Fibroblast of lung (primary cell): ENCODE measurements around the gene CYP24A1. TPM values are rescaled to one million over a fixed set of nuclear protein-coding genes. Genes with fewer than 3 reads are reported as not detected.

ENCODE experiments used
- DNase-seq, 2 donors: peaks; one replicate each; pipeline versions ENCODE4 v3.0.0 to v3.0.0-alpha.2; 2010; ENCODE audit warnings: low read depth in 2 of 2
- H2AFZ ChIP-seq: 2 replicates; pipeline ENCODE4 v1.5.1; 2012; ENCODE audit warnings: low read length, control low read depth, inconsistent platforms
- H3K27ac ChIP-seq: 2 replicates; pipeline ENCODE4 v1.5.1; 2011; ENCODE audit warnings: low read length, control low read depth; ENCODE audit not compliant: insufficient read depth
- H3K27me3 ChIP-seq: 2 replicates; pipeline ENCODE4 v1.5.1; 2011; ENCODE audit warnings: mild to moderate bottlenecking, low read length; ENCODE audit not compliant: control insufficient read depth, insufficient read depth
- H3K36me3 ChIP-seq: 2 replicates; pipeline ENCODE4 v1.5.1; 2011; ENCODE audit warnings: low read length; ENCODE audit not compliant: control insufficient read depth, insufficient read depth
- H3K4me1 ChIP-seq: 2 replicates; pipeline ENCODE4 v1.5.1; 2011; ENCODE audit warnings: low read length; ENCODE audit not compliant: control insufficient read depth, insufficient read depth; ENCODE audit errors: extremely low read depth
- H3K4me2 ChIP-seq: 2 replicates; pipeline ENCODE4 v1.5.1; 2011; ENCODE audit warnings: low read length, control low read depth; ENCODE audit not compliant: insufficient read depth; ENCODE audit errors: extremely low read depth
- H3K4me3 ChIP-seq, 4 experiments: fragments of 200-600 bp in 1 of 4; sonication (generic) in 1 of 4; replicated peaks in 1 of 4; 2 replicates each; pipeline ENCODE4 v1.5.1; 2011 to 2016; ENCODE audit warnings: low read length in 4 of 4, low read depth in 3 of 4, mild to moderate bottlenecking in 3 of 4, control low read depth in 2 of 4, inconsistent platforms in 1 of 4, mixed read lengths in 1 of 4; ENCODE audit not compliant: insufficient read depth in 1 of 4; ENCODE audit errors: control extremely low read depth in 1 of 4
- H3K79me2 ChIP-seq: 2 replicates; pipeline ENCODE4 v1.5.1; 2012; ENCODE audit warnings: mild to moderate bottlenecking, low read length, inconsistent platforms; ENCODE audit not compliant: control insufficient read depth, insufficient read depth
- H3K9ac ChIP-seq: 2 replicates; pipeline ENCODE4 v1.5.1; 2011; ENCODE audit warnings: mild to moderate bottlenecking, low read length, control low read depth; ENCODE audit not compliant: insufficient read depth
- H3K9me3 ChIP-seq: 2 replicates; pipeline ENCODE4 v1.5.1; 2012; ENCODE audit warnings: low read depth, low read length; ENCODE audit not compliant: control insufficient read depth, insufficient read depth
- H4K20me1 ChIP-seq: 2 replicates; pipeline ENCODE4 v1.5.1; 2011; ENCODE audit warnings: low read length; ENCODE audit not compliant: control insufficient read depth, insufficient read depth; ENCODE audit errors: extremely low read depth
- CTCF ChIP-seq, 2 donors: IDR thresholded peaks in 1 of 2; conservative IDR thresholded peaks in 1 of 2; 1 replicate in 1 of 2; 2 replicates in 1 of 2; pipeline ENCODE4 v1.5.1; 2011 to 2012; ENCODE audit warnings: low read length in 2 of 2, control low read depth in 1 of 2, inconsistent platforms in 1 of 2, low read depth in 1 of 2, mild to moderate bottlenecking in 1 of 2
- EZH2 ChIP-seq: IDR thresholded peaks from 2 replicates; pipeline ENCODE4 v1.5.1; 2012; ENCODE audit warnings: low read length, control low read depth, mild to moderate bottlenecking; ENCODE audit errors: missing control alignments
- polyA plus RNA-seq, 2 donors: library from polyadenylated mRNA; depleted of rRNA in 1 of 2; stranded (reverse) in 1 of 2; unstranded in 1 of 2; fragments of >200 nt; gene quantifications; 2 replicates each; pipeline ENCODE4 v1.2.1, GENCODE V29; 2011 to 2012; ENCODE audit warnings: missing spikeins in 1 of 2
- total RNA-seq: library from RNA; depleted of rRNA; stranded (reverse); fragments of >200 nt; gene quantifications from 2 replicates; pipeline ENCODE4 v1.2.1, GENCODE V29; 2014

The CYP24A1 gene
- total and polyA plus RNA-seq, 2 donors (not counting 1 experiment from before 2014, with no cell fraction given): not detected

- no peak overlapping the region for H3K4me2 ChIP-seq
- no peaks in the 10 kb centered on the region for H3K9me3 ChIP-seq
- no peaks in the 10 kb centered on the region for H4K20me1 ChIP-seq
- no peak overlapping the region for H3K9ac ChIP-seq
- peaks cover 2% of the 10 kb centered on the region for H3K4me1 ChIP-seq
- no peak overlapping the region for H2AFZ ChIP-seq
- no peaks in the 10 kb centered on the region for H3K36me3 ChIP-seq
- no peaks in the 10 kb centered on the region for H3K79me2 ChIP-seq
- peak in 1 of 2 donors; percentile 77 for DNase-seq
- no peak overlapping the region for H3K4me3 ChIP-seq
- no peak overlapping the region for H3K27ac ChIP-seq
- no peaks in the 10 kb centered on the region for H3K27me3 ChIP-seq
- no peak for TF ChIP-seq EZH2
- no peak for TF ChIP-seq CTCF (conservative IDR thresholded peaks at IDR 0.05 in 1 of 2, IDR thresholded peaks at IDR 0.05 in 1 of 2; ENCODE audit: low read depth in 1 of 2, low read length in 2 of 2)
Observed at GRCh38 chr20:54115172-54115854, 58.5 kb downstream of the CYP24A1 start.

GRCh38 chr20:54114109-54114508, 59.7 kb downstream of the CYP24A1 start:
- TF ChIP-seq EZH2 (no peak), CTCF (conservative IDR thresholded peaks at IDR 0.05 in 1 of 2, IDR thresholded peaks at IDR 0.05 in 1 of 2; ENCODE audit: low read depth in 1 of 2, low read length in 2 of 2) (no peak)
- Histone ChIP-seq H3K27me3 (no peaks in the 10 kb centered on the region), H3K4me2 (no peak overlapping the region), H3K27ac (no peak overlapping the region), H3K9ac (no peak overlapping the region), H3K9me3 (no peaks in the 10 kb centered on the region), H3K4me1 (peaks cover 2% of the 10 kb centered on the region), H3K79me2 (no peaks in the 10 kb centered on the region), H4K20me1 (no peaks in the 10 kb centered on the region), H3K4me3 (no peak overlapping the region), H3K36me3 (no peaks in the 10 kb centered on the region), H2AFZ (no peak overlapping the region)
- no peak for DNase-seq

- Histone ChIP-seq H2AFZ (no peak overlapping the region), H3K4me2 (no peak overlapping the region), H3K4me1 (peaks cover 2% of the 10 kb centered on the region), H3K27ac (no peak overlapping the region), H3K9me3 (no peaks in the 10 kb centered on the region), H3K79me2 (no peaks in the 10 kb centered on the region), H3K4me3 (no peak overlapping the region), H4K20me1 (no peaks in the 10 kb centered on the region), H3K36me3 (no peaks in the 10 kb centered on the region), H3K27me3 (no peaks in the 10 kb centered on the region), H3K9ac (no peak overlapping the region)
- DNase-seq: no peak
- TF ChIP-seq EZH2 (no peak), CTCF (conservative IDR thresholded peaks at IDR 0.05 in 1 of 2, IDR thresholded peaks at IDR 0.05 in 1 of 2; ENCODE audit: low read depth in 1 of 2, low read length in 2 of 2) (no peak)
Observed at GRCh38 chr20:54113566-54113965, 60.2 kb downstream of the CYP24A1 start.
